Measurements from ENCODE around the gene CYB5B.

CYB5B gene

GRCh38 chr16:69443927-69444631 is 19.7 kb downstream of the CYB5B start:
- H3K4me3 ChIP-seq (ENCODE audit: low read depth, low read length): no peak overlapping the region
- no peak for TF ChIP-seq CTCF (IDR thresholded peaks at IDR 0.05; ENCODE audit: low read depth, low read length, missing control alignments)
- DNase-seq (ENCODE audit: low read depth): no peak
- in situ Hi-C loops (cut with HindIII; ENCODE audit: low sequenced_read_pairs): no loop called here

GRCh38 chr16:69444873-69445517 is 20.6 kb downstream of the CYB5B start:
- no peak for TF ChIP-seq CTCF (IDR thresholded peaks at IDR 0.05; ENCODE audit: low read depth, low read length, missing control alignments)
- peak overlapping the region; percentile 5 for H3K4me3 ChIP-seq (ENCODE audit: low read depth, low read length)
- in situ Hi-C loops (cut with HindIII; ENCODE audit: low sequenced_read_pairs): no loop called here
- no peak for DNase-seq (ENCODE audit: low read depth)

GRCh38 chr16:69448470-69449193 is 24.2 kb downstream of the CYB5B start:
- no peak for DNase-seq (ENCODE audit: low read depth)
- TF ChIP-seq CTCF (IDR thresholded peaks at IDR 0.05; ENCODE audit: low read depth, low read length, missing control alignments): no peak
- H3K4me3 ChIP-seq (ENCODE audit: low read depth, low read length): no peak overlapping the region
- in situ Hi-C loops (cut with HindIII; ENCODE audit: low sequenced_read_pairs): no loop called here

- TF ChIP-seq CTCF (IDR thresholded peaks at IDR 0.05; ENCODE audit: low read depth, low read length, missing control alignments): no peak
- in situ Hi-C loops (cut with HindIII; ENCODE audit: low sequenced_read_pairs): no loop called here
- no peak overlapping the region for H3K4me3 ChIP-seq (ENCODE audit: low read depth, low read length)
- DNase-seq (ENCODE audit: low read depth): no peak
These were observed 26.7 kb downstream of the CYB5B start for GRCh38 chr16:69451166-69451565.

- no peak for TF ChIP-seq CTCF (IDR thresholded peaks at IDR 0.05; ENCODE audit: low read depth, low read length, missing control alignments)
- DNase-seq (ENCODE audit: low read depth): no peak
- H3K4me3 ChIP-seq (ENCODE audit: low read depth, low read length): no peak overlapping the region
- in situ Hi-C loops (cut with HindIII; ENCODE audit: low sequenced_read_pairs): no loop called here
These were observed 29.5 kb downstream of the CYB5B start for GRCh38 chr16:69453936-69454335.

GRCh38 chr16:69463876-69464275 is 39.5 kb downstream of the CYB5B start:
- in situ Hi-C loops (cut with HindIII; ENCODE audit: low sequenced_read_pairs): loop anchor here (5.0 kb wide), 1 partner anchor 93 kb away; no protein-coding TSS in a partner anchor
- no peak overlapping the region for H3K4me3 ChIP-seq (ENCODE audit: low read depth, low read length)

More at GRCh38 chr16:69463876-69464275, 39.5 kb downstream of the CYB5B start:
- DNase-seq (ENCODE audit: low read depth): no peak
- no peak for TF ChIP-seq CTCF (IDR thresholded peaks at IDR 0.05; ENCODE audit: low read depth, low read length, missing control alignments)
